ENCODE data around the gene SMARCAD1.

Gene SMARCAD1, protein sequence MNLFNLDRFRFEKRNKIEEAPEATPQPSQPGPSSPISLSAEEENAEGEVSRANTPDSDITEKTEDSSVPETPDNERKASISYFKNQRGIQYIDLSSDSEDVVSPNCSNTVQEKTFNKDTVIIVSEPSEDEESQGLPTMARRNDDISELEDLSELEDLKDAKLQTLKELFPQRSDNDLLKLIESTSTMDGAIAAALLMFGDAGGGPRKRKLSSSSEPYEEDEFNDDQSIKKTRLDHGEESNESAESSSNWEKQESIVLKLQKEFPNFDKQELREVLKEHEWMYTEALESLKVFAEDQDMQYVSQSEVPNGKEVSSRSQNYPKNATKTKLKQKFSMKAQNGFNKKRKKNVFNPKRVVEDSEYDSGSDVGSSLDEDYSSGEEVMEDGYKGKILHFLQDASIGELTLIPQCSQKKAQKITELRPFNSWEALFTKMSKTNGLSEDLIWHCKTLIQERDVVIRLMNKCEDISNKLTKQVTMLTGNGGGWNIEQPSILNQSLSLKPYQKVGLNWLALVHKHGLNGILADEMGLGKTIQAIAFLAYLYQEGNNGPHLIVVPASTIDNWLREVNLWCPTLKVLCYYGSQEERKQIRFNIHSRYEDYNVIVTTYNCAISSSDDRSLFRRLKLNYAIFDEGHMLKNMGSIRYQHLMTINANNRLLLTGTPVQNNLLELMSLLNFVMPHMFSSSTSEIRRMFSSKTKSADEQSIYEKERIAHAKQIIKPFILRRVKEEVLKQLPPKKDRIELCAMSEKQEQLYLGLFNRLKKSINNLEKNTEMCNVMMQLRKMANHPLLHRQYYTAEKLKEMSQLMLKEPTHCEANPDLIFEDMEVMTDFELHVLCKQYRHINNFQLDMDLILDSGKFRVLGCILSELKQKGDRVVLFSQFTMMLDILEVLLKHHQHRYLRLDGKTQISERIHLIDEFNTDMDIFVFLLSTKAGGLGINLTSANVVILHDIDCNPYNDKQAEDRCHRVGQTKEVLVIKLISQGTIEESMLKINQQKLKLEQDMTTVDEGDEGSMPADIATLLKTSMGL

DNA sequence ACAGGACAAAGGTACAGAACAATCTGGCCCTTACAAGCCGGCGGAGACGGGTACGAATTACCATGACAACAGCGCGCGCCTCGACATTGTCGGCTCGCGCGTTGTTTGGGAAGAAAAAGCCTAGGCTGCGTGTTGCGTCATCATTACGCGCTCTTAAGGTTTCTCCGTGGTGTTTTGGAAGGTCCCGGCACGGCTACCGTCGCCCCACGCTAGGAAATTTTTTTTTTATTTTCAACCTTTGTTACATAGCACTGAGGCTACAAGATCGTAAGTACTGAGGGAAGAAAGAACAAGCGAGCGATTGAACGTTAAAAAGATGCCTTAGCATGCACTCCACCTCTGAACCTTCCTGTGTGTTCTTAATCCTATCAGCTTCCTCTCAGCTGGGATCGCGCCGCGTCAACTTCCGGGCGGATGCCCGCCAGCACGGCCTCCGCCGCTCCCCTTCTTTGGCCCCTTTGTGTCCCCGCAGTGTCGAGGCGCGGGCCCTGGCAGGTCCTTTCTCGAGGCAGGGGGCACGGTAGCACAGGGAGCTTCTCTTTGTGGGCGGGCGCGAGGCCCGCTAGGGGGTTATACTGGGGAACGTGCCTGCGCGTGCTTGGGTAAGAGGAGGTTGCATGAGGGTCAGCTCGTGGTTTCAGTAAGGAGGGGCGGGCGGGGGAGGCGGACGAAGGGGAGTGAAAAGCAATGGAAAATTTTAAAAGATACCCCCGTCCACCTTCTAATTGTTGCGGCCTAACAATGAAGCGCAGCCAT is at the start of gene SMARCAD1:
TSS of gene SMARCAD1 (plus strand) at position 397 of the 756 bp plus-strand sequence. CDS start 530 bp downstream, outside the sequence.
- peak within 1 kb of the TSS; percentile 95 for H3K4me3 ChIP-seq (ENCODE audit: control insufficient read depth, low read depth, low read length)
- DNase-seq (ENCODE audit: low read depth) = peak; percentile 97
- no peak for TF ChIP-seq CTCF (conservative IDR thresholded peaks at IDR 0.05; ENCODE audit: control insufficient read depth, insufficient read depth, low read depth, low read length)

DNA sequence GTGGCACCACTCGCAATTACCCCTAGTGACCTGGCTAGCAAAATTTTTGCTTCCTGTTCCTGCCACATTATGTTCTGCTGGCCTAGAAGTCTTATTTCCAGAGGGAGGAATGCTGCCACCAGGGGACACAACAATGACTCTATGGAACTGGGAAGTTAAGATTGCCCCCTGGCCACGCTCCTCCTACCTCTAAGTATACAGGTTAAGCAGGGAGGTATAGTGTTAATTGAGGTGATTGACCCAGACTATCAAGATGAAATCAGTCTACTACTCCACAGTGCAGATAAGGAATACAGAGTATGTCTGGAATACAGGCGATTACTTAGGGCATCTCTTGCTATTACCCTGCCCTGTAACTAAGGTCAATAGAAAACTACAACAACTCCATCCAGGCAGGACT is 48.8 kb upstream of the SMARCAD1 start:
- DNase-seq (ENCODE audit: low read depth) = no peak
- no peak for TF ChIP-seq CTCF (conservative IDR thresholded peaks at IDR 0.05; ENCODE audit: control insufficient read depth, insufficient read depth, low read depth, low read length)
- no peak overlapping the region for H3K4me3 ChIP-seq (ENCODE audit: control insufficient read depth, low read depth, low read length)

DNA sequence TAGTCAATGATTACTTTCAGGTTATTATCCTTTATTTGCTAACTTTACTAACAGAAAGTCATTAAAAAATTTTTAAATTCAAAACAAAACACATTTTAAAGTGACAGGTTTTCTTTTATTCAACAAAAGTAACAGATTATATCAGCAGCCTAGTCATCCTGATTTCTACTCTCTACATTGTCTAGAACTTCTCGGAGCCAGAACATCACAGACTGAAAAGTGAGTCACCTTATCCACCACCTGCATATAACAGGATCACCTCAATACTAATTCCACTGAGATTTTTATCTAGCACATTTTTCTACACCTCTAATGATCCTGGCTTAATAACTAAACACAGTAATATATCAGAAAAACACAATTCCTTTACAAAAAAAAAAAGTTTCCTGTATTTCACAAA is 47.9 kb upstream of the SMARCAD1 start:
- H3K4me3 ChIP-seq (ENCODE audit: control insufficient read depth, low read depth, low read length) = no peak overlapping the region
- DNase-seq (ENCODE audit: low read depth) = no peak
- TF ChIP-seq CTCF (conservative IDR thresholded peaks at IDR 0.05; ENCODE audit: control insufficient read depth, insufficient read depth, low read depth, low read length) = no peak

DNA sequence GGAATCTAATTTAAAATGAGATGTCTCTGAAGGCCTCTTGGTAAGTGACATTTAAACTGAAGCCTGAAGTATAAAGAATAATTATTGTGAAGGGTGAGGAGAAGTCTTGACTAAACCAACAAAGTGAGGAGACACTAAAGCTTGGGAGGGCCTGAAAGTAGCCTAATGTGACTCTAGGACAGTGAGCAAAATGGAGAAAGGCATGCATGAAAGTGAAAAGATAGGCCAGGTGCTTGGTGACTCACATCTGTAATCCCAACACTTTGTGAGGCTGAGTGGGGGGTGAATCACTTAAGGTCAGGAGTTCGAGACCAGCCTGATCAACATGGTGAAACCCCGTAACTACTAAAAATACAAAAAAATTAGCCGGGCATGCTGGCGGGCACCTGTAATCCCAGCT is 46.9 kb upstream of the SMARCAD1 start:
- DNase-seq (ENCODE audit: low read depth) = no peak
- H3K4me3 ChIP-seq (ENCODE audit: control insufficient read depth, low read depth, low read length) = no peak overlapping the region
- TF ChIP-seq CTCF (conservative IDR thresholded peaks at IDR 0.05; ENCODE audit: control insufficient read depth, insufficient read depth, low read depth, low read length) = no peak

DNA sequence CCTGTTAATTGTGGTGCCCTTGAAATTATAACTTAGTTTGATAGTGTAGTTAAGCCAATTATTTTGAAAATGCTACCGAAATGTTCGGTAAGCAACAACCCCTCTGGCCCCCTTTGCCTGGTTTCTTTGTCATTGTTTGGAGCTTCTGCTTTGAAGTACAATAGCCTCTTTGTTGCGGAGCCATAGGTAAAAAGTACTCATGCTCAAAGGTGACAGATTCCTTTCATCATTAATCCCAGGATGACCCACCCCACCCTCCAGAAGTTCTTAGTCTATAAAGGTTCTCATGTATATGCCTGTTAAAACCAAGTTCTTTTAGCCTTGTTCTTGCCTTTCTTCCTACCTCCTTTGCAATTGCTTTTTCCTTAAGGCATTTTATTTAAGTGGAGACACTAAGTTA is 42.4 kb upstream of the SMARCAD1 start:
- H3K4me3 ChIP-seq (ENCODE audit: control insufficient read depth, low read depth, low read length) = no peak overlapping the region
- TF ChIP-seq CTCF (conservative IDR thresholded peaks at IDR 0.05; ENCODE audit: control insufficient read depth, insufficient read depth, low read depth, low read length) = no peak
- no peak for DNase-seq (ENCODE audit: low read depth)

- no peak overlapping the region for H3K4me3 ChIP-seq (ENCODE audit: control insufficient read depth, low read depth, low read length)
- DNase-seq (ENCODE audit: low read depth) = no peak
- no peak for TF ChIP-seq CTCF (conservative IDR thresholded peaks at IDR 0.05; ENCODE audit: control insufficient read depth, insufficient read depth, low read depth, low read length)
These were observed 39.3 kb upstream of the SMARCAD1 start for GRCh38 chr4:94168321-94168720.

Measured in fibroblast of mammary gland (primary cell).